ENCODE measurements around the gene HIPK2.

GRCh38 chr7:139693651-139694388 is 84.0 kb downstream of the HIPK2 start:
- TF ChIP-seq ELF4 (IDR thresholded peaks at IDR 0.05) (no peak), BHLHE40 (IDR thresholded peaks at IDR 0.05; ENCODE audit: borderline replicate concordance) (no peak), LEF1 (IDR thresholded peaks at IDR 0.05; ENCODE audit: borderline replicate concordance) (no peak), SP1 (IDR thresholded peaks at IDR 0.05) (no peak), HDGF (IDR thresholded peaks at IDR 0.05; ENCODE audit: borderline replicate concordance) (no peak), TARDBP (IDR thresholded peaks at IDR 0.05) (no peak)

Data from HEK293T (cell line).